OCI-LY7 (cell line): ENCODE measurements around the gene LSR.

ENCODE experiments used
- CTCF ChIP-seq: fragments of 200-600 bp; sonication (generic); conservative IDR thresholded peaks from 2 replicates; pipeline ENCODE4 v1.5.1; 2014; ENCODE audit warnings: mild to moderate bottlenecking, antibody characterized with exemption, low read length, moderate library complexity, mixed read lengths
- EZH2phosphoT487 ChIP-seq: fragments of 200-600 bp; sonication (generic); IDR thresholded peaks from 2 replicates; pipeline ENCODE4 v1.6.1; 2018; ENCODE audit warnings: low read depth, borderline replicate concordance, mild to moderate bottlenecking, mixed run types, antibody characterized with exemption, low read length, moderate library complexity, mixed read lengths

GRCh38 chr19:35225951-35226350 lies 22.9 kb upstream of the LSR start:
- TF ChIP-seq CTCF (no peak), EZH2phosphoT487 (no peak)
